Measurements from ENCODE around the gene SLC22A7.

- TF ChIP-seq CTCF (IDR thresholded peaks at IDR 0.05): no peak
- no peak for TF ChIP-seq EZH2 (IDR thresholded peaks at IDR 0.05; ENCODE audit: borderline replicate concordance, insufficient read depth, low read depth, low read length, poor library complexity, severe bottlenecking)
These were observed 49.0 kb downstream of the SLC22A7 start for GRCh38 chr6:43347021-43347420.

Measured in B cell (primary cell).